WTC11 (cell line): ENCODE results near the gene ANKRD11.

Experiments
- AFF4 ChIP-seq: sonication (generic); formaldehyde crosslinking; IDR thresholded peaks from 2 replicates; pipeline ENCODE4 v1.8.1; 2023; ENCODE audit warnings: mild to moderate bottlenecking, missing genetic modification reagents, borderline replicate concordance
- ATF6 ChIP-seq: sonication (generic); formaldehyde crosslinking; IDR thresholded peaks from 2 replicates; pipeline ENCODE4 v1.8.1; 2023; ENCODE audit warnings: mild to moderate bottlenecking, missing genetic modification reagents
- CTCF ChIP-seq: fragments of 200-600 bp; IDR thresholded peaks from 2 replicates; pipeline ENCODE4 v1.8.0; 2022; ENCODE audit warnings: antibody characterized with exemption
- MAX ChIP-seq: sonication (generic); formaldehyde crosslinking; IDR thresholded peaks from 2 replicates; pipeline ENCODE4 v1.8.0; 2022; ENCODE audit warnings: mild to moderate bottlenecking, missing genetic modification reagents
- NFYB ChIP-seq: sonication (generic); formaldehyde crosslinking; conservative IDR thresholded peaks from 2 replicates; pipeline ENCODE4 v1.8.0; 2022; ENCODE audit warnings: low read depth, missing genetic modification reagents
- ZBTB21 ChIP-seq: sonication (generic); formaldehyde crosslinking; IDR thresholded peaks from 2 replicates; pipeline ENCODE4 v1.8.1; 2023; ENCODE audit warnings: mild to moderate bottlenecking, missing genetic modification reagents, borderline replicate concordance
- ZNF416 ChIP-seq: fragments of 250-450 bp; sonication (Bioruptor Pico); IDR thresholded peaks from 2 replicates; pipeline ENCODE4 v1.9.0; 2021; ENCODE audit warnings: mild to moderate bottlenecking, inconsistent platforms
- TF ChIP-seq, protein P1 (sequence below): sonication (generic); formaldehyde crosslinking; IDR thresholded peaks from 2 replicates; pipeline ENCODE4 v1.8.1; 2023; ENCODE audit warnings: mild to moderate bottlenecking, missing genetic modification reagents

DNA sequence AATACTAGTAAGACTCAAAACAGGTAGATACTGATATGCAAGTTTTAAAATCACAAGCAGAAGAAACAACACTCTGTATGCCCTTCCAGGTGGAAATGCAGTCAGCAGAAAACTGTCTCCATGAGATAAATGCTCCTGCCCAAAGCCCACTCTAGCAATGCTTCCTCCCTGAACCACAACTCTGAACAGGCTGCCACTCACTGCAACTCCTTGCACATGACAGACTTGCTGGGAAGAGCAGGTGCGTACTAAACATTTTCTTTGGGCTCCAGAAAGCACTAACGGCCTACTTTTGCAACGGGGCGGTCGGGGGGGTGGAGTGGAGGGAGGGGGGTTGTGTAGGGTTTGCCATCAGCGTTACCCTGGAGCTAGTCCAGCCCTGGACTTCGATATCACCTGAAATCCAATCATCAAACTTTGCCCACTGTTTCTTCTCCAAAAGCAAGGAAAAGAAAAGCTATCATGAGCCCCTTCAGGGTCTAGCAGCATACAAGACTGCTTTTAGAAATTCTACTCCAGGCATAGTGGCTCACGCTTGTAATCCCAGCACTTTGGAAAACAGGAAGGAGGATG, 46.1 kb downstream of the ANKRD11 start:
- TF ChIP-seq AFF4 (CRISPR knock-in tag) (no peak), ATF6 (no peak), NFYB (no peak), MAX (CRISPR knock-in tag) (no peak), CTCF (no peak), ZNF416 (CRISPR knock-in tag) (no peak), ZBTB21 (CRISPR knock-in tag) (no peak)
- TF ChIP-seq, protein P1, sequence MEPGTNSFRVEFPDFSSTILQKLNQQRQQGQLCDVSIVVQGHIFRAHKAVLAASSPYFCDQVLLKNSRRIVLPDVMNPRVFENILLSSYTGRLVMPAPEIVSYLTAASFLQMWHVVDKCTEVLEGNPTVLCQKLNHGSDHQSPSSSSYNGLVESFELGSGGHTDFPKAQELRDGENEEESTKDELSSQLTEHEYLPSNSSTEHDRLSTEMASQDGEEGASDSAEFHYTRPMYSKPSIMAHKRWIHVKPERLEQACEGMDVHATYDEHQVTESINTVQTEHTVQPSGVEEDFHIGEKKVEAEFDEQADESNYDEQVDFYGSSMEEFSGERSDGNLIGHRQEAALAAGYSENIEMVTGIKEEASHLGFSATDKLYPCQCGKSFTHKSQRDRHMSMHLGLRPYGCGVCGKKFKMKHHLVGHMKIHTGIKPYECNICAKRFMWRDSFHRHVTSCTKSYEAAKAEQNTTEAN, result no peak
